SK-N-SH (cell line): ENCODE data around the gene TCEAL7. TPM values are rescaled to one million over a fixed set of nuclear protein-coding genes. Genes with fewer than 3 reads are reported as not detected.

Experiments
- CTCF ChIA-PET: fragments of 300-600, 350-600 bp; formaldehyde crosslinking; extraction: SDS; loops from one replicate; lab custom pipeline; 2021; lab: Yijun Ruan, JAX
- POLR2A ChIA-PET: fragments of 350-600 bp; sonication (Branson Sonifier 250); formaldehyde crosslinking; extraction: SDS; loops from one replicate; lab custom pipeline; 2020; ENCODE audit warnings: antibody characterized with exemption, inconsistent platforms; lab: Yijun Ruan, JAX
- DNase-seq: peaks from one replicate; pipeline ENCODE4 v3.0.0; 2012
- H2AFZ ChIP-seq: fragments of 200-600 bp; sonication (generic); 2 replicates; pipeline ENCODE4 v1.8.1; 2016; ENCODE audit warnings: antibody characterized with exemption, mild to moderate bottlenecking, low read depth
- H3F3A ChIP-seq: fragments of 200-600 bp; sonication (generic); replicated peaks from 2 replicates; pipeline ENCODE3; 2016; ENCODE audit warnings: antibody characterized with exemption, mild to moderate bottlenecking; ENCODE audit not compliant: insufficient read depth
- H3K27ac ChIP-seq, 2 experiments: fragments of 200-500 bp in 1 of 2; fragments of 200-600 bp in 1 of 2; sonication (Bioruptor generic) in 1 of 2; sonication (generic), shearing (Covaris generic) in 1 of 2; 2 replicates each; pipeline versions ENCODE4 v1.5.1 to v1.6.1; 2014 to 2016; ENCODE audit warnings: low read depth in 2 of 2, inconsistent platforms in 1 of 2, low read length in 1 of 2, mild to moderate bottlenecking in 1 of 2, mixed read lengths in 1 of 2
- H3K27me3 ChIP-seq: fragments of 200-600 bp; sonication (generic), shearing (Covaris generic); 2 replicates; pipeline ENCODE4 v1.6.1; 2016; ENCODE audit warnings: mixed run types; ENCODE audit not compliant: insufficient read depth
- H3K36me3 ChIP-seq, 2 experiments: fragments of 200-500 bp in 1 of 2; fragments of 200-600 bp in 1 of 2; sonication (Bioruptor generic) in 1 of 2; sonication (generic) in 1 of 2; replicated peaks in 1 of 2; 2 replicates each; pipeline versions ENCODE3 to v1.5.1; 2014 to 2016; ENCODE audit warnings: low read length in 1 of 2, mild to moderate bottlenecking in 1 of 2; ENCODE audit not compliant: insufficient read depth in 2 of 2, control insufficient read depth in 1 of 2
- H3K4me1 ChIP-seq, 2 experiments: fragments of 200-500 bp in 1 of 2; fragments of 200-600 bp in 1 of 2; sonication (Bioruptor generic) in 1 of 2; sonication (generic), shearing (Covaris generic) in 1 of 2; 2 replicates each; pipeline versions ENCODE4 v1.5.1 to v1.6.1; 2014 to 2016; ENCODE audit warnings: low read depth in 1 of 2, low read length in 1 of 2, mixed run types in 1 of 2; ENCODE audit not compliant: insufficient read depth in 2 of 2, control insufficient read depth in 1 of 2
- H3K4me2 ChIP-seq: fragments of 200-600 bp; sonication (generic), shearing (Covaris generic); 2 replicates; pipeline ENCODE4 v1.6.1; 2017; ENCODE audit warnings: mixed run types
- H3K4me3 ChIP-seq, 2 experiments: fragments of 200-500 bp in 1 of 2; fragments of 200-600 bp in 1 of 2; sonication (Bioruptor generic) in 1 of 2; sonication (generic), shearing (Covaris generic) in 1 of 2; 2 replicates each; pipeline versions ENCODE4 v1.5.1 to v1.8.1; 2014 to 2016; ENCODE audit warnings: low read depth in 2 of 2, inconsistent platforms in 1 of 2, low read length in 1 of 2, mild to moderate bottlenecking in 1 of 2, mixed read lengths in 1 of 2, moderate library complexity in 1 of 2
- H3K79me2 ChIP-seq: fragments of 200-600 bp; sonication (generic); 2 replicates; pipeline ENCODE4 v1.8.1; 2017; ENCODE audit warnings: mild to moderate bottlenecking; ENCODE audit not compliant: insufficient read depth
- H3K9ac ChIP-seq: fragments of 200-600 bp; sonication (generic); 2 replicates; pipeline ENCODE4 v1.6.1; 2017; ENCODE audit warnings: mixed run types
- H3K9me2 ChIP-seq: fragments of 200-600 bp; sonication (generic); 2 replicates; pipeline ENCODE4 v1.6.1; 2017; ENCODE audit warnings: mixed run types
- H3K9me3 ChIP-seq: fragments of 200-600 bp; sonication (generic); 2 replicates; pipeline ENCODE4 v1.6.1; 2017; ENCODE audit warnings: mixed run types, mild to moderate bottlenecking, moderate library complexity
- H4K20me1 ChIP-seq: fragments of 200-600 bp; sonication (generic); 2 replicates; pipeline ENCODE4 v1.6.1; 2017; ENCODE audit warnings: mild to moderate bottlenecking, mixed run types; ENCODE audit not compliant: insufficient read depth
- CHD2 ChIP-seq: fragments of 150-350 bp; IDR thresholded peaks from 2 replicates; pipeline ENCODE4 v1.6.1; 2018; ENCODE audit warnings: low read length; ENCODE audit not compliant: partially characterized antibody
- EP300 ChIP-seq, 2 experiments: IDR thresholded peaks; 2 replicates each; pipeline versions ENCODE4 v1.4.0 to v1.6.1; 2012; ENCODE audit warnings: borderline replicate concordance in 1 of 2, low read depth in 1 of 2, low read length in 1 of 2
- GABPA ChIP-seq: IDR thresholded peaks from 2 replicates; pipeline ENCODE4 v1.4.0; 2012; ENCODE audit warnings: low read depth, mild to moderate bottlenecking
- GATA2 ChIP-seq: sonication (generic); formaldehyde crosslinking; IDR thresholded peaks from 2 replicates; pipeline ENCODE4 v1.5.0; 2020; ENCODE audit warnings: mild to moderate bottlenecking, missing genetic modification reagents
- JUND ChIP-seq: IDR thresholded peaks from 2 replicates; pipeline ENCODE4 v1.4.0; 2012
- MAX ChIP-seq: IDR thresholded peaks from 2 replicates; pipeline ENCODE4 v1.4.0; 2012; ENCODE audit warnings: low read depth
- MEF2A ChIP-seq: IDR thresholded peaks from 2 replicates; pipeline ENCODE4 v1.4.0; 2012; ENCODE audit warnings: low read depth, borderline replicate concordance
- MXI1 ChIP-seq: IDR thresholded peaks from 2 replicates; pipeline ENCODE4 v1.6.1; 2012; ENCODE audit warnings: mild to moderate bottlenecking, low read depth, low read length, improper control_type of control experiment
- NRF1 ChIP-seq: IDR thresholded peaks from 2 replicates; pipeline ENCODE4 v1.6.1; 2012; ENCODE audit warnings: low read depth, mild to moderate bottlenecking, low read length
- PBX3 ChIP-seq: IDR thresholded peaks from 2 replicates; pipeline ENCODE4; 2012
- POLR2AphosphoS5 ChIP-seq: IDR thresholded peaks from 2 replicates; pipeline ENCODE4 v1.6.1; 2012; ENCODE audit warnings: low read depth, low read length
- REST ChIP-seq: IDR thresholded peaks from 2 replicates; pipeline ENCODE4 v1.6.1; 2012; ENCODE audit warnings: mild to moderate bottlenecking, low read depth, low read length, moderate library complexity
- RFX5 ChIP-seq: IDR thresholded peaks from 2 replicates; pipeline ENCODE4 v1.6.1; 2012; ENCODE audit warnings: mild to moderate bottlenecking, improper control_type of control experiment, low read length
- TAF1 ChIP-seq: IDR thresholded peaks from 2 replicates; pipeline ENCODE4 v1.6.1; 2012; ENCODE audit warnings: low read depth, mild to moderate bottlenecking, low read length, moderate library complexity, borderline replicate concordance
- TEAD4 ChIP-seq: IDR thresholded peaks from 2 replicates; pipeline ENCODE4 v1.4.0; 2012; ENCODE audit warnings: mild to moderate bottlenecking, borderline replicate concordance; ENCODE audit not compliant: insufficient read depth
- USF1 ChIP-seq: IDR thresholded peaks from 2 replicates; pipeline ENCODE4 v1.4.0; 2012; ENCODE audit warnings: low read depth, borderline replicate concordance
- USF2 ChIP-seq: fragments of 150-350 bp; IDR thresholded peaks from 2 replicates; pipeline ENCODE4 v1.6.1; 2017; ENCODE audit warnings: antibody characterized with exemption, low read length, low read depth, borderline replicate concordance
- YY1 ChIP-seq: IDR thresholded peaks from 2 replicates; pipeline ENCODE4 v1.4.0; 2012; ENCODE audit warnings: low read depth, mild to moderate bottlenecking
- ZBTB33 ChIP-seq: IDR thresholded peaks from 2 replicates; pipeline ENCODE4 v1.4.0; 2012; ENCODE audit warnings: low read depth, borderline replicate concordance
- WGBS: methylation state at CpG from one replicate; pipeline ENCODE4 v1.1.6; 2017; ENCODE audit warnings: low lambda C conversion rate; 5-methylcytosine and 5-hydroxymethylcytosine counted together
- polyA plus RNA-seq, 3 experiments: library from polyadenylated mRNA; depleted of rRNA; stranded (reverse); fragments of >200 nt; gene quantifications; 2 replicates each; pipeline ENCODE4 v1.2.3, GENCODE V29; 2012

The TCEAL7 gene
- polyA plus RNA-seq (2012; rRNA removed) = 20.2 and 26.0 TPM in 2 replicates
- polyA plus RNA-seq (2012; cell fraction: cytosol; rRNA removed) = 32.6 and 45.2 TPM in 2 replicates
- polyA plus RNA-seq (2012; cell fraction: nucleus; rRNA removed) = 6.6 and 13.5 TPM in 2 replicates

- H4K20me1 ChIP-seq = no peaks in the 10 kb centered on the region
- TF ChIP-seq RFX5 (no peak), USF2 (peak; percentile 67), TEAD4 (0 out of 2 replicates have a peak, but pooled peaks have one; percentile 1), ZBTB33 (no peak), PBX3 (peak; percentile 24; the same call in 1 of the 2 replicates), CHD2 (no peak), USF1 (peak; percentile 89), TAF1 (no peak), POLR2AphosphoS5 (peak; percentile 54; the same call in 1 of the 2 replicates)
- H3K9me3 ChIP-seq = no peaks in the 10 kb centered on the region
- H3K4me2 ChIP-seq = peak within 1 kb of the TSS; percentile 65
- H3K79me2 ChIP-seq = no peaks in the 10 kb centered on the region
- no peaks in the 10 kb centered on the region for H3F3A ChIP-seq
- no peaks in the 10 kb centered on the region for H3K4me1 ChIP-seq
- peak within 1 kb of the TSS; percentile 59 to 84; a peak in 3 of 4 replicates for H3K27ac ChIP-seq
- peaks cover 6 to 9% of the 10 kb centered on the region in 2 experiments for H3K36me3 ChIP-seq
- H3K9me2 ChIP-seq = no peaks in the 10 kb centered on the region
- DNase-seq = peak; percentile 81
- 21% methylated on average over 11 of the region's 11 CpGs for WGBS
- H3K4me3 ChIP-seq = peak within 1 kb of the TSS; percentile 42 to 54
- no peaks in the 10 kb centered on the region; the same call in 1 of the 2 replicates for H3K27me3 ChIP-seq
- CTCF ChIA-PET = interaction anchor here (0.9 to 1.2 kb wide), 3 partner anchors 20 to 134 kb away, joined by 3 to 4 read pairs (median 3); no protein-coding TSS in a partner anchor
- H3K9ac ChIP-seq = peak within 1 kb of the TSS; percentile 55
- peak within 1 kb of the TSS; percentile 86 for H2AFZ ChIP-seq
- POLR2A ChIA-PET = interaction anchor here (0.7 to 2.5 kb wide), 6 partner anchors 8 to 76 kb away, joined by 3 to 14 read pairs (median 8); partner anchors contain the start of genes BEX2, BEX3, TCEAL5 and TCEAL8
Measured at GRCh38 chrX:103329991-103330390, at the start of gene TCEAL7. TCEAL7 (plus strand) TSS chrX:103330239; CDS start chrX:103331404, 1,165 bp downstream.

- no peak overlapping the region for H3K27ac ChIP-seq
- no peak overlapping the region for H2AFZ ChIP-seq
- H3K36me3 ChIP-seq = no peaks in the 10 kb centered on the region
- no peak overlapping the region for H3K4me3 ChIP-seq
- H3K4me1 ChIP-seq = no peaks in the 10 kb centered on the region
- no peaks in the 10 kb centered on the region for H4K20me1 ChIP-seq
- ChIA-PET CTCF (no interaction called here), POLR2A (no interaction called here)
- H3K4me2 ChIP-seq = no peak overlapping the region
- 4% methylated on average over 2 of the region's 2 CpGs for WGBS
- H3K9ac ChIP-seq = no peak overlapping the region
- no peaks in the 10 kb centered on the region for H3K9me2 ChIP-seq
- no peaks in the 10 kb centered on the region; the same call in 1 of the 2 replicates for H3K27me3 ChIP-seq
- H3K79me2 ChIP-seq = no peaks in the 10 kb centered on the region
- H3K9me3 ChIP-seq = no peaks in the 10 kb centered on the region
- no peaks in the 10 kb centered on the region for H3F3A ChIP-seq
- no peak for DNase-seq
- TF ChIP-seq TAF1 (no peak), REST (no peak), EP300 (IDR thresholded peaks at IDR 0.05; ENCODE audit: borderline replicate concordance in 1 of 2, low read depth in 1 of 2, low read length in 1 of 2) (no peak), GABPA (no peak), MXI1 (no peak), MAX (no peak), JUND (no peak), NRF1 (no peak), MEF2A (no peak), GATA2 (no peak), YY1 (no peak)
Measured at GRCh38 chrX:103293118-103293517, 36.9 kb upstream of the TCEAL7 start.
